GM19438 (cell line): ENCODE data around the gene SIGLECL1.

Experiments used
- ATAC-seq: cut with Tn5 transposase; IDR thresholded peaks from one replicate; pipeline ENCODE4 v1.9.1; 2021; ENCODE audit warnings: low read depth; ENCODE audit not compliant: unreplicated experiment

Gene SIGLECL1

DNA sequence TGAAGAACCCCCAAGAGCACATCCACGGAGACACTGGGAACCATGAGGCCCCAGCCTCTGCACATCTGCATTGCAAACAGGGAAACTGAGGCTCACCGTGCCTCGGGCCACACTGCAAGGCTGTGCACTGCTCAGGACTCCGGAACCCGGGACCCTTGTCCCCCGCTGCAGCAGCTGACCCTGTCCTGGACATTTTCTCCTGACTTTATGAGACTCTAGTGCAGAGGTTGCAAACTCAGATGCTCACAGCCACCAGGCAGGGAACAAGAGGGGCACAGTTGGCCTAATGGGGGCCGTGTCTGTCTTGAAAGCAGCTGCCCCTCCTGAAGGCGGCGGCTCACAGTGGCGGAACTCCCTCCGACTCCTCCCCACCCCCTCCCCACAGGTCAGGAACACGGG, 44.1 kb downstream of the SIGLECL1 start:
- no peak for ATAC-seq

DNA sequence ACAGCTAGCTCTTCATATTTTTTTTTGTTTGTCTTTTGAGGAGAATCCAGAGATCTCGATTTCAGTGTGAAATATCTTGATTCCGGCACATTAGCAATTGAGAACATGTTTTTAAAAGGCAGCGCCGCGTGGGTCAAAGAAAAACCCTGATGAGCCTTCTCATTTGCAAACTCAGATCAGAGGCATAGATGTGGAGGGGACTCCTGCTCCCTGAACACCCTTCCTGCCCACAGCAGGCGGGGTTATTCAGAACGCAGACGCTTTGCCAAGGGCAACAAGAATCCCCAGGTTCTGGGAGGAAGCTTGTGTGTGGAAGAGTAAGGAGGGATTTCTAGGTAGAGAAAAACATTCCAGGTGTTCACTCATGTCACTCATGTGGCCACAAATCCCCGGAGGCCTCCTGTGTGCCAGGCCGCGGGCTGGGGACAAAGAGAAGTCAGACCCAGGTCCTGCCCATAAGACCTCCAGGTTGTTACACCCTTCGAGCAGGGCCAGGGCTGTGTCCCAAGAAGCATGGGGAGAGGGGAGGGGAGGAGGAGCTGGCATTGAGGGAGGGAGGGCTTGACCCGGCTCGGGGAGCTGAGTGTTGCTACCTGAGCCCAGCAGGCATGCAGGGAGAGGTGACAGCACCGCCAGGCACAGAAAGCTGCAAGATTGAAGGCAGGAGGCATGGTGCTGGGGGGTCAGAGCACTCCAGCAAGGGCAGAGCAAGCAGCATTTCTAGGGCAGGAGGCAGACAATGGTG, 44.7 kb downstream of the SIGLECL1 start:
- no peak for ATAC-seq

DNA sequence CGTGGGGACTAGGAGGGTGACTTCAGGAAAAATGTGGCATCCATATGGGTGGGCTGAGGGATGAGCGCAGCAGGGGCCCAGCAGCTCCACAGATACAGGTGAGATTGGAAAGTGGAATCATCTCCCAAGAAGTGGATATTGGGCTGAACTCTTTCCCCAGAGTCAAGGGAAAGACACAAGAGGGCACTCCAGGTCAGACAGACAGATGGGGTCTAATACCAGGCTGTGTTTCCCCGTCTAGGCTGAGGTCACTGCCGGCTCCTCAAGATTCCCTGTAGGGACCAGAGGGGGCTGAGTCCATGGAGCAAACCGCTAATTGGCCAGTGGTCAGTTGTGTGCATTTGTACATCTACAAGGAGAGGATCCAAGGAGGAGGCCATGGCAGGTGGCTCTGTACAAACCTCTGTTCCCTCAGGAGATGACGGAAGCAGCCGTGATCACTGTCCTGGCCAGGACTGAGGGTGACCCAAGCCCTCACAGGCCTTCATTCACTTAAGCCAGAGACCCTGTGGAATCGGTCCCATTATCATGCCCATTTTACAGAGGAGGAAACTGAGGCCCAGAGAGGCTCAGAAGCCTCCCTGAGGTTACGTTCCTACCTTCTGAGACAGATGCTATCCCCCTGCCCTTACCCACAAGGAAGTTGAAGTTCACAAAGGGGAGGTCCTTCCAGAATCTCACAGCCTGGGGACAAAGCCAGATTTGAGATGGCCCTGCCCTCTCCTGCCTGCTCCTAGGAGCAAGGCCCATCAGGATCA, 45.6 kb downstream of the SIGLECL1 start:
- no peak for ATAC-seq

DNA sequence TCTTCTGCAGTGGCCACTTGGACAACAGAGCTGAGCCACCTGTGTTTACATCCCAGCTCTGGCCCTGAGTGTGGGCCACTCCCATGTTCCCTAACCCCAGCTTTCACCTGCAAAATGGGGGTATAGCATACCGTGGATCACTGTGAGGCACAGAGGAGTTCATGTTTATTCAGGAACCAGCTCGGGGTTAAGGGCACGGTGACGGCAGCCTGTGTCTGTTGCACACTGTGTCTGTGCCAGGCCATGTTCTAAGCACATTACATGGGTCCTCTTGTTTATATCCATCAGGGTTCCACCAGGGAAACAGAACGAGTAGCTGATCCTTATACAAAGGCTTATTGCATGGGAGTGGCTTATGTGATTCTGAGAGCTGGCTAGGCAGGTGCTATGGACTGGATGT, 46.5 kb downstream of the SIGLECL1 start:
- no peak for ATAC-seq

DNA sequence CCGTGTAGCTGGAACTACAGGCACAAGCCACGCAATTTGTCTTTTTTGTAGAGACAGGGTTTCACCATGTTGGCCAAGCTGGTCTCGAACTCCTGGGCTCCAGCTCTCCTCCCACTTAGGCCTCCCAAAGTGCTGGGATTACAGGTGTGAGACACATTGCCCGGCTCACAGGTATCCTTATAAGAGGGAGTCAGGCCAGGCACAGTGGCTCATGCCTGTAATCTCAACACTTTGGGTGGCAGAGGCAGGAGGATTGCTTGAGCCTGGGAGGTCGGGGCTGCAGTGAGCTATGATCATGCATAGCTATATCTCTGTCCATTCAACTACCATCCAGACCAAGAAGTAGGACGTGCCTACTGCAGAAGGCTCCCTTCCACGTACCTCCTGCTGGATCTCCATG, 50.4 kb downstream of the SIGLECL1 start:
- ATAC-seq = no peak

DNA sequence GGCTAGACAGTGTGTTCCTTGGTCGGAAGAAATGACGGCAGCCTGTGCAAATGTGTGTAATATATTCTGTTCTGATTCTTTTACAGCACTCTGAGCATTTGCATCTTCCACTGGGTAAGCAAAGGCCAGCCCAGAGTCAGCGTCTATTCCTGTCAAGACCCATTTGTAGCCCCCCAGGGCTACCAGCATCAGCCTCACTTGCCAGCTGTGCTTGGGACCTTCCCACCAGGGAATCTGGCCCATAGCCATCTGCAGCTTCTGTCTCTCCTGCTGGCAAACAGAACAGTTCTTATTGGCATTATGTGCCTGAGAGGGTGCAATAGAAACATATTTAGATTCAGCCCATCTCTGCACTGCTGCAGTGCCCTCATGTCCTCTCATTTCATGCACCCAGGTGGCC, 54.6 kb downstream of the SIGLECL1 start:
- ATAC-seq = no peak

DNA sequence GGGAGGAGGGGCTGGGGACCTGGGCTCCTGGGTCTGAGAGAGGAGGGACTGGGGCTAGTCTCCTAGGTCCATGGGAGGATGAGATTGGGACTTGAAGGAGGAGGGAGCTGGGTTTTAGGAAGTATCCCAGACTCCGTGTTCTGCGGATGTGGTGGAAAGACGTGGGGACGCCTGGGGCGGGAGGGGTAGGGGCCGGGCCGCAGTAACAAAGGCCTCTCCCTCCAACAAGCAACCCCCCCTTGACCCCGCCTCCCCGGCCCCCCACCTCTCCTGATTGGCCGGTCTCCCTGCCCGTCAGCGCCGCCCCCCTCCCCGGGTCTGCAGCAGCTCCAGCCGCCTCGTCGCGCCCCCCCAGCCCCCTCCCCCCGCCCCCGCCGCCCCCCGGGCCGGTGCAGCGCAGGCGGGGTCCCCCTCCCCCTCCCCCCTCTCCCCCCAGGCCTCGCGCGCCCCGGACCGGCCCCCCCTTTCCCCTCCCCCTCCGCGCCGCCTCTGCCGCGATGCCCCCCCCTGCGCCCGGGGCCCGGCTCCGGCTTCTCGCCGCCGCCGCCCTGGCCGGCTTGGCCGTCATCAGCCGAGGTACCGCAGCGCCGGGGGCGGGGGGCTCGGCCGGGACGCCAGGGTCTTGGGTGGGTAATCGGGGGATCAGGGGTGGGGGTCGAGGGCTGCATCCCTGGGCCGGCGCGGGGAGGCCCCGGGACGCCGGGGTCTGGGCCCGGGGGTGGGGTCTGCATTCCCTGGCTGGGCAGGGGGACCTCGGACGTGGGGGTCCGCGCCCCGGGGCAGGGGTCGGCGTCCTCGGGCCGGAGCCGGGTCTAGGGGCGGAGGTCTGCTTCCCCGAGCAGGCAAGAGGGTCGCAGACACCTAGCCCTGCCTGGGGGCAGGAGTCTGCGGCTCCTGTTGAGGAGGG, 60.7 kb downstream of the SIGLECL1 start, which contains the start of gene IGLON5:
TSS of gene IGLON5 (plus strand) at position 294 of the 907 bp plus-strand sequence. CDS start at position 498, 204 bp downstream.
- no peak for ATAC-seq

DNA sequence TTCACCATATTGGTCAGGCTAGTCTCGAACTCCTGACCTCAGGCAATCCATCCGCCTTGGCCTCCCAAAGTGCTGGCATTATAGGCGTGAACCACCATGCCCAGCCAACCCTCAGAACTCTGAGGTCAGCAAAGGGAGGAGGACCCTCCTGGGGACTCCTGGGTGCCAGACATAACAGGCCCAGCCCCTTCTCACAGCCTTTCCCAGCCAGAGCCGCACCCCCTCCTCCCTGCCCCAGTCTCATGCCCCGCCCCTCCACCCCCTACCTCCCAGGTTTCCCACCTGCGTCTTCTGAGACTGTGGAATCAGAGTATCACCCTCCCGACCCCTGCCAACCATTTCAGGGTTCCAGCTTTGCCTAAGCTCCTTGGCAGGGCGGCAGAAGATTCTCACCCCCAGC, 65.8 kb downstream of the SIGLECL1 start:
- no peak for ATAC-seq

DNA sequence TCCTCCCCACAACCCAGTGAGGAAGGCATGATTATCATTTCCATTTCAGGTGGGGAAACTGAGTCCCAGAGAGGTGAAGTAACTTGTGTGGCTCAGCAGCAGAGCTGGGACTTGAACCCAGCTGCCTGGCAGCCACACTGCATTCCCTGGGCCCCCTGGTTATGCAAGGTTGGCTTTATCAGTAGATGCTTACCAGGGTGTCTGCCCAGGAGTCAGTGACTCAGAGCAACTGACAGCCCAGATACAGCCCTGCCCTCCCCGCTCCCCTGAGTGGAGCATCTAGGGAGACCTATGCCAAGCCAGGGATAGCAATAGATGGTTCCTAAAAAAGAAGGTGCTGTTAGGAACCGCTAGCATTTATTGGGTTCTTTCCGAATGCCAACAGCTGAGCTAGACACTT, 66.5 kb downstream of the SIGLECL1 start:
- ATAC-seq = no peak

DNA sequence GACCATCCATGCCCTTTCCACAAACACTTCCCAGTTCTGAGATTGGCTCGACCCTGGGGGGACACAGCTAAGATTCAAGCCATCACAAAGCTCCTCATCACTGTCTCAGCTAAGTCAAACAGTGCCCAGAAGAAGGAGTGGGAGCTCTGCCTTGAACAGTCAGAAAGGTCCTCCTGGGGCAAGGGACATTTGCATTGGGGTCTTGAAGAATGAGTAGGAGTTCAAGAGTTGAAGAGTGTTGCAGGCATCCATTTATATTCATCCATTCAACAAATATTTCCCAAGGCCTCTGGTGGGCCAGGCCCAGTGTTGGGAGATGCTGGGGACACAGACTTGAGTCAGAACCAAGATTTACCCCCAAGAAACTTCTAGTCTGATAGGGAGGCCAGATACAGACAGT, 67.1 kb downstream of the SIGLECL1 start:
- no peak for ATAC-seq
